Superior temporal gyrus (tissue), 1 donor: ENCODE results near the gene TMEM52.
A peak's percentile ranks its signal among the peaks of the same experiment; 100 is the strongest.
"Not testable (repeated sequence)": the region's sequence is repeated elsewhere in the genome, so short reads cannot be mapped to it uniquely, and the experiment has no call there.

ENCODE experiments used
- DNase-seq: peaks from one replicate; pipeline ENCODE4 v3.0.0-alpha.2; 2016; ENCODE audit errors: extremely low spot score

TMEM52 gene

DNA sequence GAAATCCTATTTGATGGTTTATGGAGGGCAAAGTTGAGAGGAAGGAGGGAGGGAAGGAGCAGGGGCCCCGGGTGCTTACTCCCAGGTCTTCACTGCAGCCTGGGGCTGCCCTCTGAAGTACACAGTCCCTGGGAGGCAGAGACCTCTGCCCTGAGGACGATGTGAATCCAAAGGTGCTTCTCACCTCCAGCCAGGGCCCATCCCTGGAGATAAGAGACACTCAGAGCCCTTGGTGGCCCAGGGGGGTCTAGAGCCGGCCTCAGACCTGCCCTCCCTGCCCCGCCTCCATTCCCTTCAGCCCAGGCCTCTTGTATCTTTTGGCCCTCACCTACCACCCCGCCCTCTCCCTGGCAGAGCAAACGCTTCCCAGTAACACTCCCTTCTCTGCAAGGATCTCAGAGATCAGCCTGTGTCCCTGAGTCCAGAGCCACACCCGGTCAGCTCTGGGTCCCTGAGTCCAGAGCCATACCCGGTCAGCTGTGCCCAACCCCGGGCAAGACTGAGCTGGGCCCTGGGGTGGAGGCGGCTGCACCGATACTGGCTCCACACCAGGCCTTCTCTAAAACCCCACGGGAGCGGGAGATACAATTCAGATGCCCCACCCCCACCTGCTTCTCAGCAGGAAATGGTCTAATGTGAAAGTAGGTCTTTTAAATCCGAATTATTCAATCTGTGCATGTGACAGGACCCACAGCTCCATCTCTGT lies 24.6 kb downstream of the TMEM52 start:
- no peak for DNase-seq

GRCh38 chr1:1893997-1894353 lies 25.1 kb downstream of the TMEM52 start:
- DNase-seq: no peak

GRCh38 chr1:1893291-1893985 lies 25.6 kb downstream of the TMEM52 start:
- no peak for DNase-seq

GRCh38 chr1:1892763-1893120 lies 26.3 kb downstream of the TMEM52 start:
- DNase-seq: no peak

GRCh38 chr1:1892079-1892762 lies 26.9 kb downstream of the TMEM52 start:
- DNase-seq: no peak

GRCh38 chr1:1891349-1892078 lies 27.6 kb downstream of the TMEM52 start:
- DNase-seq: no peak

- peak; percentile 92 for DNase-seq
These were observed 28.4 kb downstream of the TMEM52 start, which contains the start of gene GNB1 for GRCh38 chr1:1890506-1891348. Gene GNB1 (minus strand): TSS chr1:1891087. CDS start chr1:1825453, 65,634 bp downstream.

GRCh38 chr1:1889847-1890505 lies 29.1 kb downstream of the TMEM52 start:
- DNase-seq: no peak

DNA sequence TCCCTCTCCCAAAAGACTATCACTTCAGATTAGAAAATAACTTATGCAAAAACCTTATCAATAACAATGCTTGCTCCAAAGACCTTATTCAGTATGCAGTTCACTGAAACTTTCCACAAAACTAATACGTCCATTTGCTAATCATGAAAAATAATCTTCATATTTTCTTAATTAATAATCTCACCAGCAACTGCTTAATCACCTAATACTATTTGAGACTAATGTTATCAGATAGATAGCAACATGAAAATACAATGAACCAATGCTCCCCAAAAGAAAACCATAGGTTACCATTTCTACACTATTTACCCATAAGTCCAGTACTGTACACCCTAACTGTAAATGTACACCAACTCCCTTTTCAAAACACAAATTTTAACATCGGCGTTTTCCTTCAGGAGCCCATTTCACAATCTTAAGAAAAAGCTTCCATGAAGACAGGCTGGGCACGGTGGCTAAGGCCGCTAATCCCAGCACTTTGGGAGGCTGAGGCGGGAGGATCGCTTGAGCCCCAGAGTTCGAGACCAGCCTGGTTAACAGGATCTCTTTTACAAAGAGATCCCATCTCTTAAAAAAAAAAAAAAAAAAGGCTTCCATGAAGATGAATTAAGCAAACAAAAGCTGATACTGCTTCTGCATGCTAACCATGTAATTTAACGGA lies 29.9 kb downstream of the TMEM52 start:
- no peak for DNase-seq

GRCh38 chr1:1883890-1884289 lies 35.2 kb downstream of the TMEM52 start:
- DNase-seq: not testable (repeated sequence)

DNA sequence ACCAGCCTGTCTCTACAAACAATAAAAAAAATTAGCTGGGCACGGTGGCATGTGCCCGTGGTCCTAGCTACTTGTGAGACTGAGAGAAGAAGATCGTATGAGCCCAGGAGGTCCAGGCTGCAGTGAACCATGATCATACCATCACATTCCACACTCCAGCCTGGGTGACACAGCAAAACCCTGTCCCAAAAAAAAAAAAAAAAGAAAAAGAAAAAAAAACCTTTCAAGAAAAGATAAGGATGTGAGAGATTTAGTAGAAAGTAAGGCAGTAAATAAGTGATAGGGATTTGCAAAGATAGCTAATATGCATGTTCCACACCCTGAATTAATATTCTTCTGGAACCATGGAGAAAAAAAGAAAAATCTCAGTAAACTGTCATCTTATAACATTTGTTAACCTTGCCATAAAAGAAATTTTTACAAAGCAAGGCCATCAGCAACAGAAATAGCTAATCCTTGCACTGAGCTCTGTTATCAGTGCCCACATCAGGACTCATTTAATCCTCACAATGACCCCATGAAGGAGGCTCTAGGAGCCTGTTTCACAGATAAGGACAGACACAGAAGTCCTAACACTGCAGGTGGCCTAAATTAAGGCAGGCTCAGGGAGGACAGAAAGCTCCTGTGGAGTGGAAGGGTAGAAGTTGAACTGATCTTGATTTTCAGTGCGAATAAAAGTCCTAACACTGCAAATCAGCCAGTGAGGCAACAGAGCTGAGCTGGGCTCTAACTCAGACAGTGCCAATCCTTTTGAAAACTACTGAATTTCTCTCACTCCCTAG lies 35.8 kb downstream of the TMEM52 start:
- no peak for DNase-seq

- no peak for DNase-seq
These were observed 37.4 kb downstream of the TMEM52 start for GRCh38 chr1:1881727-1882126.

DNA sequence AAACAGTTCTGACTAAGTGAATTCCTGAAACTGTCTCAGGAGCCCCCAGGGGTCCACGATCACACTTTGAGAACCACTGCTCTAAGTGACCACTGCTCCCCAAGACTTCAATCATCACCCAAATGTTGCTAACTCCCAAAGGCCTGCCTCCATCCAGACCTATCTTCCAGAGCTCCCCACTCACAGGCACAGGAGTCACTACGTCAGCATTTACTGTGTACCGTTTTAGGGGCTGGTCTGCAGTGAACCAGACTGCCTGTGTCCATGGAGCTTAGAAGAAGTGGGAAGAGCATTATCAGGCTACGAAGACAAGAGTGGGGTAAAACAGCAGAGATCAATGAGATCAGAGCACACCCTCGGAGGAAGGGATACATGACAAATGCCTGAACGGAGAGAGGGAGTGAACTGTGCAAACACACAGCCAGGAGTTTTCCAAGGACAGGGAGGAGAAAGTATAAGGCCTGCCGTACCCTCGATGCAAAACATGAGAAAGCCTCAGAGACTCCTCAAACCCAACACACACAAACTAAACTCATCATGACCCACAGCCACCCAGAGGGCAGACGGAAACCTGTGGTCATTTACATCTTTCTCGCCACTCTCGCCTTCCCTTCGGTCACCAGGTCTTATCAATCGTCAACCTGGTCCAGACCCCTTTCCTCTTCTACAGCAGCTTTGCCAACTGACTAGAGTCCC lies 38.3 kb downstream of the TMEM52 start:
- DNase-seq: no peak

DNA sequence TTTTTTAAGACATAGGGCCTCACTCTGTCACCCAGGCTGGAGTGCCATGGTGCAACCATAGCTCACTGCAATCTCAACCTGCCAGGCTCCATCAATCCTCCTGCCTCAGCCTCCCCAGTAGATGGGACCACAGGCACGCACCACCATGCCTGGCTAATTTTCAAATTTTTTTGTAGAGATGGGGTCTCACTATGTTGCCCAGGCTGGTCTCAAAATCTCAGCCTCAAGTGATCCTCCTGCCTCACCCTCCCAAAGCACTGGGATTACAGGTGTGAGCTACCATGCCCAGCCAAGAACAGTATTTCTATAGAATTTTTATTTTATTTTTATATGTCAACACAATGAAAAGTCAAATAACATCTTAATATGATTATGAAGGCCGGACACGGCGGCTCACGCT lies 39.1 kb downstream of the TMEM52 start:
- DNase-seq: no peak

DNA sequence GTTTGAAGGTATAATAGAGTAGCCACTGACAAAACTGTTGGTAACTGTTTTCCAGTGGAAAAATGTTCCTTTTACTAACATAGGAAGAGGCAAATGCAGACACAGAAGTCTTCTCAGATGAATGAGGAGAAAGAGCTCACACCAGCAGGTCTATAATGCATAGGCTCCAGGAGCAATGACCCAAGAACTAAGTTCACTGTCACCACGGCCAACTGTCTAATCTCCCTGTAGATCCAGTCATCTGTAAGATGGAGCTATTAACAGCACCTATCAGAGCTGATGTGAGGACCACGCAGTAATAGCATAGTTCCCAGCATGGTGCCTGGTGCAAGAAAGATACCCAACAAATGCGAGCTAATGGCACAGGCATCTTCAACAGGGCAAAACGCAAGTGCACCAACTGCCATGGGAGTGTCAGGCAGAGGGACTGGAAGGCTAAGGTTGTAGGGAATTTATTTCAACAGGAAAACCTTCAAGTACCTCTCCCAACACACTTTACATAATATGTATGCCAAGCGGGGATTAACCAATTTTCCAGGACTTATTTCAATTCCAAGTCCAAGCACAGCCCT lies 41.1 kb downstream of the TMEM52 start:
- no peak for DNase-seq

DNA sequence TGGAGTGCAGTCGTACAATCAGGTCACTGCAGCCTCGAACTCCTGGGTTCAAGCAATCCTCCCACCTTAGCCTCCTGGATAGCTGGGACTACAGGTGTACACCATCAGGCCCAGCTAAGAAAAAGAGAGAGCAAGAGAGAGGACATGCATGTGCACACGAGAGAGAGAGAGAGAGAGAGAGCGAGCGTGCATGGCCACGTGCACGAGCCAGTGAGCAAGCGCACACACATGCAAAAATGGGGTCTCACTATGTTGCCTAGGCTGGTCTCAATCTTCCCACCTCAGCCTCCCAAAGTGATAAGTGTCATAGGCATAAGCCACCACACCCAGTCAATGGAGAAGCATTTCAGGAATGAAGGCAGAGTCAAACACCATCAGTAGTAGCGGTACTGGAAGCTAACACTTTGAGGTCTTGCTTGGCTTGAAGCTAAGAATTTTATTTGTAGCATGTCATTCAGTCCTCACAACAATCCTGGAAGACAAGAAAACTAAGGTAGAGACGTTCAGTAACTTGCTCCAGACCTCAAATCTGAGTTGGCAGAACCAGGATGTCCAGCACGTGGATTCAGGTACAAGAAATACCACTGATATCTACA lies 42.6 kb downstream of the TMEM52 start:
- no peak for DNase-seq

GRCh38 chr1:1875932-1876331 lies 43.1 kb downstream of the TMEM52 start:
- DNase-seq: no peak

DNA sequence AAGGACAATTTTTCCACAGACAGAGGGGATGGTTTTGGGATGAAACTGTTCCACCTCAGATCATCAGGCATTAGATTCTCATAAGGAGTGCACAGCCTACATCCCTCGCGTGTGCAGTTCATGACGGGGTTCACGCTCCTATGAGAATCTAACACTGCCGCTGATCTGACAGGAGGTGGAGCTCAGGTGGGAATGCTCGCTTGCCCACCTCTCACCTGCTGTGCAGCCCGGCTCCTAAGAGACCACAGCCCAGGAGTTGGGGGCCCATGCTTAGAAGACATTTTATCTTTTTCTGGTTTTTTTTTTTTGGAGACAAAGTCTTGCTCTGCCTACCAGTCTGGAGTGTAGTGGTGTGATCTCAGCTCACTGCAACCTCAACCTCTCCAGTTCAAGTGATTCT lies 44.2 kb downstream of the TMEM52 start:
- DNase-seq: no peak
